GM19455 (cell line): ENCODE measurements around the gene DENND1A.

ENCODE experiments used
- ATAC-seq: cut with Tn5 transposase; IDR thresholded peaks from one replicate; pipeline ENCODE4 v1.9.1; 2021; ENCODE audit not compliant: unreplicated experiment

The DENND1A gene

GRCh38 chr9:123544007-123544827, 385.7 kb downstream of the DENND1A start:
- no peak for ATAC-seq

DNA sequence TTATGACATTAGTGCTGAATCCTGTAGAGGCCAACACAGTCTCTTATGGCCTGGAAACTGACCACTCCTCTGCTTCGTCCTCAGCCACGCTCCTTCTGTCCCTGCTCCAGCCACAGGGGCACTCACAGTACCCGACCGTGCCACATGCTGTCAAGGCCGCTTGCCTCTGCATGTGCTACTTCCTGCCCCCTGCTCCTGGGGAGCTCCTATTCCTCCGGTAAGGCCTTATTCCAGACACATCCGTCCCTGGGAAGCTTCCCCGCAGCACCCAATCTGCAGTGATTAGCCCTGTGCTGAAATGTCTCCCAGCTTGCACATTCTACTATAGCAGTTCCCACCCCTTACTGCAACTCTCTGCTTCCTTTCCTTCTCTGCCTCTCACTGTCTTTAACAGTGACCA, 386.4 kb downstream of the DENND1A start:
- no peak for ATAC-seq

- ATAC-seq, result no peak
Measured at GRCh38 chr9:123542435-123543225, 387.3 kb downstream of the DENND1A start.

DNA sequence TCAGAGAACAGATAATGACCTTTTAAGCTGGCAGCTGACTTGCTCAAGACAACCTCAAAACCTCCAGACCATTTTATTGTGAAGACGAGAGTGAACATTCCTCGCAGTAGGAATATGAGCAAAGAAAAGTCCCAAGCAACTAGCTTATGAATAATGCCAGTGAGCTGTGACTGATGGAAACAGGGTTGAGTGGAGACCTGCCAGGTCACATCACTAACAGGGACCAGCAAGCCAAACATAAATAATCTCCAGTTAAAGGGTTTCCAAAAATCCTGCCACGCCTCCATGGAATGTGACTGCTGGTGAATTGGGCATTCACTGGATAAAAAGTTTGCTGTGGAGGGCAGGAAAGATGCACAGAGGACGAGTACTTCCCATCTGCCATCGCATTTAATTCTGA, 388.5 kb downstream of the DENND1A start:
- ATAC-seq, result no peak

- no peak for ATAC-seq
Measured at GRCh38 chr9:123540457-123540856, 389.5 kb downstream of the DENND1A start.

DNA sequence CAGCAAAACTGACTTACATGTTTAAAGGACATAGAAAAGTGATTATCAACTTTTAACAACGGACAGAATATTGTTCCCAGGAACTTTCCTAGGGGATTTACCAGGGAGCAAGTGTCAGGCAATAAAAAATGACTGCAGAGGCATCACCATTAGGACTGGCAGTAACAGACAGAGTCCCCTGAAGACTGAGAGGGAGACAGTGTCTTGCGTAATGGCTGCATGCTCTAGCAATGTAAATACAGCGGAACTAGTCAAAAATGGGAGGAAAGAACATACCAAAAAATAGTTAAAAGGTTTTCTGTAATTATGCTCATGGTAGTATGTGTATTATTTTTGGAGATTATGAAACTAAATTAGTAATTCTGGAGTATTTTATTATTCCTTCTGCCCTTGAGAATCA, 392.1 kb downstream of the DENND1A start:
- no peak for ATAC-seq

DNA sequence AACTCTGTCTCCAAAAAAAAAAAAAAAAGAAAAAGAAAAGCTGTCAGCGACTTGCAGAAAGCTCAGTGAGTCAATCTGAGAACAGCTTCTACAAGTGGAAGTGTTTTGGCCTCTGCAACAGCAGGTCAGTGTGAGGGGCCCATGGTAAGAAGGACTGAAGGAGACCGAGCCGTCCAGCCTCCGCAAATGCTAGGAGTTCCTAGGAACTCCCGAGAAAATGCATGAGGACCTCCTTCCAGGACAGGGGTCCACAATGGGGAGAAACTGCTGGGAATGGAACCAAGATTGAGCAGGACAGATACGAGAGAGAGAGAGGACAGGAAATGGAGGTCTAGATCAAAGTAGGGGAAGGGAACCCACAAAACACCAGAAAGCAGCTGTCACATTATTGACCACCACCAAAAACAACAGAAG, 393.5 kb downstream of the DENND1A start:
- peak; percentile 71 for ATAC-seq

GRCh38 chr9:123534336-123534735, 395.6 kb downstream of the DENND1A start:
- no peak for ATAC-seq

- no peak for ATAC-seq
Measured at GRCh38 chr9:123530244-123530643, 399.7 kb downstream of the DENND1A start.

- ATAC-seq, result no peak
Measured at GRCh38 chr9:123528501-123528900, 401.4 kb downstream of the DENND1A start.

- ATAC-seq, result no peak
Measured at GRCh38 chr9:123527981-123528380, 401.9 kb downstream of the DENND1A start.

DNA sequence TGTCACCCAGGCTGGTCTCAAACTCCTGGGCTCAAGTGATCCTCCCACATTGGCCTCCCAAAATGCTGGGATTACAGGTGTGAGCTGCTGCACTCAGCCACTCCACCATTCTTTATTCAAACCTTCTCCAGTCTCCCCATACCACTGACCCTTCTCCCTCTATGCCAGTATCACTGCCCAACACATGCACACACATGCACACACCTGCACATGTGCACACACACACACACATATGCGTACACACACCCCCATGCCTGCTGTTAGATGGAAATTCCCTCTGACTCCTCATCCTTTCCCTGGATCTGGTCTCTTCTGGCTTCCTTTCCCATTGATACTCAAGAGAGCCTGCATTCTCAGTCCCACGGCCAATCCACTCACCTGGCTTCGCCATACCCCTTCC, 404.0 kb downstream of the DENND1A start:
- no peak for ATAC-seq

DNA sequence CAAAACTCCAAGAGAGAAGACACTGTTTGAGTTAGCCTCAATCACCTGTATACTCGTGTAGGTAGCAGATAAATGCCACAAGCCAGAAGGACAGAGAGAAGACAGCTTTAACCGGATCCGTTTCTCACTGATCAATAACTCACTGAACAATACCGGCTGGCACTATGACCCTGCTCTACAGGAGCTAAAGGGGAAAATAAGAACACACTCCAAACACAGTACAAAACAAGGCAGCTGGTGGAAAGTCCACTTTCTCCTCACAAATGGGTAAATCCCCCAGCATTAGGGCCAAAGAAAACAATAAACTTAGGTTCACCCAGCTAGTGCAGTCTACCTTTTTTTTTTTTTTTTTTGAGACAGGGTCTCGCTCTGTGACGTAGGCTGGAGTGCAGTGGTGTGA, 404.5 kb downstream of the DENND1A start:
- no peak for ATAC-seq

DNA sequence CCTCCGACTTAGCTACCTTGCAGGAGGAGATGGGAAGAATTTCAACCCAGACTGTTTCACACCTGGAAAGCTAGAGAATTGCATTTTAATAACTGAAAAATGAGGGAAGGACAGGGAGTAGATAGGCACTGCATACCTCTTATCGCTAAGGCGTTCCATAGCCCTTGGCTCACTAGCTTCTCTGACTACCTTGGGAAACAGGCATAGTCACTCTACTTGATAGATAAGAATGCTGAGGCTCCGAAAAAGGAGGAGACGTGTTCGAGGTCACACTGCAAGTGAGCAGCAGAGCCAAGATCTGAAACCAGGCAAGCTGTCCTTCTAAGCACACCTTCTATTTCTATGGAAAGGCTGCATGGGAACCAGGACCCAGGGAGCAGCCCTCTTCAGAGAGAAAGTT, 405.1 kb downstream of the DENND1A start:
- no peak for ATAC-seq

- no peak for ATAC-seq
Measured at GRCh38 chr9:123523845-123524244, 406.1 kb downstream of the DENND1A start.

DNA sequence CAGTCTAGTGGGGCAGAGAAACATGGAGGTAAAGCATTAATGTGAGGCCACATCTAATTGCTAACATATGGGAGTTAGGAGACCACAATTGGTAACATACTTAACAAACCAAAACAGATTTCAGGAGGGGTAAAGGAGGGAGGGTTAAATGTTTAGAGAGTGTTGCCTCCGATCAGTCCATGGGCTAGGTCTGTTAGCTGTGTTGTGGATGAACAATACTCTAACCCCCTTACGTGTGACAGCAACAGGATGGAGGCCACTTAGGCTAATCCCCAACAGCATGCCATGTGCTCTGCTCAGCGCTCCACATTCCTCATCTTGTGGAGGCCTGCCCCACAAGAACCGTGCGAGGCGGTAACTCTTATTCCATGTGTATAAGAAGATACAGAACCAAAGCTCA, 406.9 kb downstream of the DENND1A start:
- no peak for ATAC-seq

- no peak for ATAC-seq
Measured at GRCh38 chr9:123522251-123522650, 407.7 kb downstream of the DENND1A start.

DNA sequence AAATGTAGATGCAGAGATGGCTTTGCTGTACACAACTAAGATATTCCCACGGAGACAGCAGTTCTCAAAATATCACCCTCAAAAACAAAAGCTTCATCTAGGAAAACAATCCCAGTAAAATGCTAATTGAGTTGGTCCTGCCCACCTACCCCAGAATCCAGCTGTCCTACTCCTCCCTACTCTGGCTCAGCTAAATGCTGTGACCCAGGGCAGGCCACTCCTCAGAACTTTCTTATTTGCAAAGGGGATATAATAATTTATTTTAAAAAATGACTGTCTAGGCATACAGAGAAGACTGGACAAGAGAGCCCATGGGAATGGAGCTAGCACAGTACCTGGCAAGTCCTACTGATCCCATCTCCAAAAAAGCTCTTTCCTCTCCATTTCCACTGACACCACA, 411.6 kb downstream of the DENND1A start:
- no peak for ATAC-seq

- ATAC-seq, result no peak
Measured at GRCh38 chr9:123517512-123517911, 412.4 kb downstream of the DENND1A start.

- ATAC-seq, result no peak
Measured at GRCh38 chr9:123514766-123515165, 415.2 kb downstream of the DENND1A start.

GRCh38 chr9:123513554-123513953, 416.4 kb downstream of the DENND1A start:
- ATAC-seq, result no peak
